Measurements from ENCODE around the gene TMC2.

TMC2 gene

GRCh38 chr20:2655331-2656116 lies 119.2 kb downstream of the TMC2 start:
- Histone ChIP-seq H3K4me1 (ENCODE audit: control insufficient read depth, insufficient read depth, low read length) (peaks cover 4% of the 10 kb centered on the region; the same call in 1 of the 2 replicates), H3K4me3 (ENCODE audit: low read depth, low read length) (no peak overlapping the region), H3K36me3 (ENCODE audit: control insufficient read depth, insufficient read depth, low read length) (peaks cover 74% of the 10 kb centered on the region), H3K27me3 (ENCODE audit: control insufficient read depth, insufficient read depth, low read length) (no peaks in the 10 kb centered on the region), H3K9me3 (ENCODE audit: control insufficient read depth, insufficient read depth, low read length) (no peaks in the 10 kb centered on the region), H3K27ac (ENCODE audit: low read depth, low read length) (peak overlapping the region; percentile 5), H3K9ac (ENCODE audit: low read depth, low read length) (no peak overlapping the region)

DNA sequence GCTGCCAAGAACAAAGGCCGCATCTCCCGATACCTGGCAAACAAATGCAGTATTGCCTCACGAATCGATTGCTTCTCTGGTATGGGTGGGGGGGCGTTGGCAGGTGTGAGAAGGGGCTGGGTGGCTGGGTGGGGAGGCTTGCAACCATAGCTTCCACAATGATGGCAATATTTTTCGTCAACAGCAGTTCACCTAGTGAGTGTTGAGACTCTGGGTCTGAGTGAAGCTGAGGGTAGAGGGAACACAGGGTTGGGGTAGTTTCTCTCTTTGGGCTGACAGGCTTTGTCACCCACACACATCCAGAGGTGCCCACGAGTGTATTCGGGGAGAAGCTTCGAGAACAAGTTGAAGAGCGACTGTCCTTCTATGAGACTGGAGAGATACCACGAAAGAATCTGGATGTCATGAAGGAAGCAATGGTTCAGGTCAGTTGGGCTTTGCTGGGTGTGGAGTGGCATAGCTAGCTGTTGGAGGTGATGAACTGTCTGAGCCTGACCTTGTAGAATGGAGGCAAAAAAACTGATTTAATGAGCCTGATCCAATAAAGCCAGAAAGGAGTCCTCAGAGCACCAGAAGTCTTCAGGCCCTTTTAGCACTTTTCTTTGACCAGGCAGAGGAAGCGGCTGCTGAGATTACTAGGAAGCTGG lies 120.2 kb downstream of the TMC2 start:
- Histone ChIP-seq H3K27ac (ENCODE audit: low read depth, low read length) (peak overlapping the region; percentile 5), H3K36me3 (ENCODE audit: control insufficient read depth, insufficient read depth, low read length) (peaks cover 83% of the 10 kb centered on the region), H3K4me3 (ENCODE audit: low read depth, low read length) (no peak overlapping the region)

DNA sequence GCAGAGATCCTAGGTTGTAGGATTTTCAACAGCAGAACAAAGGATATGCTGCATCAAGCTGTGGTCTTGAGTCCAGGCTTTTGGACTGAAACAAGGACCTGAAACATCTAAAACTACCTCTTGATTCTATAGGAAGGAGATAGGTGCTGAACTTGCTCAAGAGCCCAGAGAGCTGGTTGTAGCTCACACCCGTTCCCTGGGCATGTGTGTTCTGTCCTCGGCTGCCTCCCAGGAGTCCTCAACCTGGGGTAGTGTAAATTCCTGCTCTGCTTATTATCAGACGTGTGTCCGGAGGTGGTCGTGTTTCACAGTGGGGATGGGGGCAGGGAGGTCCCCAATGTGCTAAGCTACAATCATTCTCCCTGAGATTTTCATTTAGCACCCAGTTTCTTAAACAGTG lies 120.9 kb downstream of the TMC2 start:
- Histone ChIP-seq H3K27ac (ENCODE audit: low read depth, low read length) (no peak overlapping the region), H3K4me1 (ENCODE audit: control insufficient read depth, insufficient read depth, low read length) (no peaks in the 10 kb centered on the region), H3K9ac (ENCODE audit: low read depth, low read length) (no peak overlapping the region), H3K27me3 (ENCODE audit: control insufficient read depth, insufficient read depth, low read length) (no peaks in the 10 kb centered on the region), H3K9me3 (ENCODE audit: control insufficient read depth, insufficient read depth, low read length) (no peaks in the 10 kb centered on the region), H3K4me3 (ENCODE audit: low read depth, low read length) (no peak overlapping the region), H3K36me3 (ENCODE audit: control insufficient read depth, insufficient read depth, low read length) (peaks cover 90% of the 10 kb centered on the region)

More for the DNA sequence above, 120.2 kb downstream of the TMC2 start:
- Histone ChIP-seq H3K4me1 (ENCODE audit: control insufficient read depth, insufficient read depth, low read length) (no peaks in the 10 kb centered on the region), H3K27me3 (ENCODE audit: control insufficient read depth, insufficient read depth, low read length) (no peaks in the 10 kb centered on the region), H3K9me3 (ENCODE audit: control insufficient read depth, insufficient read depth, low read length) (no peaks in the 10 kb centered on the region), H3K9ac (ENCODE audit: low read depth, low read length) (no peak overlapping the region)

- Histone ChIP-seq H3K9me3 (ENCODE audit: control insufficient read depth, insufficient read depth, low read length) (no peaks in the 10 kb centered on the region), H3K4me3 (ENCODE audit: low read depth, low read length) (no peak overlapping the region), H3K27me3 (ENCODE audit: control insufficient read depth, insufficient read depth, low read length) (no peaks in the 10 kb centered on the region), H3K36me3 (ENCODE audit: control insufficient read depth, insufficient read depth, low read length) (peaks cover 91% of the 10 kb centered on the region), H3K27ac (ENCODE audit: low read depth, low read length) (no peak overlapping the region), H3K9ac (ENCODE audit: low read depth, low read length) (no peak overlapping the region), H3K4me1 (ENCODE audit: control insufficient read depth, insufficient read depth, low read length) (no peaks in the 10 kb centered on the region)
Measured at GRCh38 chr20:2657674-2658073, 121.3 kb downstream of the TMC2 start.

DNA sequence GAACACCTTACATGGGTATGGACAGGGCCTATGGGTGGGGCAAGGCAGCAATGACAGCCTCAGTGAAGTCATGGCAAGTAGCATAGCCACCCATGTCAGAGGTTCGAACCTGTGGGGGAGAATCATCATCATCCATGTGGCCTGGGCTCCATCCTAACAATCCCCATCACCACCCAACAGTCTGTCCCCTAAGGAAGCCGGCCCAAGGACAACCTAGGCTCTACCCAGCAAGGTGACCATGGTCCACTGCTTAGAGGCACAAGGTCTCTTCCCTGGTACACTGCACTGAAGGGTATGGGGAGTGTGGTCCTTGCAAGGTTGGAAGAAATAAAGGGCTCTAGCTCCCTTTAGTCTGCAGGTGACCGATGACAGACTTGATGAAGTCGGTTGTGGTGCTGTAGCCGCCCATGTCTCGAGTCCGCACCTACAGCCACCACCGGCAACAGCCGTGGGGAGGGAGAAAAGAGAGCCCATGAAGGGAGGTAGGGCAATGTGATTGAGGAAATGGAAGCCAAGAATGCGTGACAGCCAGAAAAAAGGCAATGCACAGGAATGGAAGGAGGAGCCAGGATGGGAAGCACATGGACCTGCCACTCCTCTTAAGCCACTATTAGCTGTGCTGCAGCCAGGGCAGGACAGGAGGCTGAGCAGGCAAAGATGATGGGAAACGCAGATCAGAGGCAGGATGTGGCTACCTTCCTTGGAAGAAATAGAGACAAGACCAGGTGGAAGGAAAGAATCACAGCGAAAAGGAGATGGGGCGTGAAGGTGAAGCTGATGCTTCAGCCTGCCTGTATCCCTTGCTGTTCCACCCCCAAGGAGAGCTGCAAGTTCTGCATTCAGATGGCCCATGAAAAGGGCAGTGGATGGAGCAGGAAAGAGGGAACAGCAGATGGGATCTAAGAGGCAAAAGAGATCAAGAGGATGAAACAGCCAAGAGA lies 122.3 kb downstream of the TMC2 start:
- no peak overlapping the region for H3K9ac ChIP-seq (ENCODE audit: low read depth, low read length)
- H3K4me1 ChIP-seq (ENCODE audit: control insufficient read depth, insufficient read depth, low read length): no peaks in the 10 kb centered on the region
- peak overlapping the region; percentile 21 for H3K27ac ChIP-seq (ENCODE audit: low read depth, low read length)
- no peak overlapping the region for H3K4me3 ChIP-seq (ENCODE audit: low read depth, low read length)
- H3K27me3 ChIP-seq (ENCODE audit: control insufficient read depth, insufficient read depth, low read length): no peaks in the 10 kb centered on the region
- H3K9me3 ChIP-seq (ENCODE audit: control insufficient read depth, insufficient read depth, low read length): no peaks in the 10 kb centered on the region
- H3K36me3 ChIP-seq (ENCODE audit: control insufficient read depth, insufficient read depth, low read length): peaks cover 88% of the 10 kb centered on the region

GRCh38 chr20:2659547-2659946 lies 123.2 kb downstream of the TMC2 start:
- no peaks in the 10 kb centered on the region for H3K4me1 ChIP-seq (ENCODE audit: control insufficient read depth, insufficient read depth, low read length)
- no peak overlapping the region for H3K4me3 ChIP-seq (ENCODE audit: low read depth, low read length)
- no peaks in the 10 kb centered on the region for H3K27me3 ChIP-seq (ENCODE audit: control insufficient read depth, insufficient read depth, low read length)
- H3K9me3 ChIP-seq (ENCODE audit: control insufficient read depth, insufficient read depth, low read length): no peaks in the 10 kb centered on the region
- peaks cover 79% of the 10 kb centered on the region for H3K36me3 ChIP-seq (ENCODE audit: control insufficient read depth, insufficient read depth, low read length)
- no peak overlapping the region for H3K27ac ChIP-seq (ENCODE audit: low read depth, low read length)
- no peak overlapping the region for H3K9ac ChIP-seq (ENCODE audit: low read depth, low read length)

- H3K4me3 ChIP-seq (ENCODE audit: low read depth, low read length): peak overlapping the region; percentile 86
Measured at GRCh38 chr20:2663364-2663886, 127.1 kb downstream of the TMC2 start.

DNA sequence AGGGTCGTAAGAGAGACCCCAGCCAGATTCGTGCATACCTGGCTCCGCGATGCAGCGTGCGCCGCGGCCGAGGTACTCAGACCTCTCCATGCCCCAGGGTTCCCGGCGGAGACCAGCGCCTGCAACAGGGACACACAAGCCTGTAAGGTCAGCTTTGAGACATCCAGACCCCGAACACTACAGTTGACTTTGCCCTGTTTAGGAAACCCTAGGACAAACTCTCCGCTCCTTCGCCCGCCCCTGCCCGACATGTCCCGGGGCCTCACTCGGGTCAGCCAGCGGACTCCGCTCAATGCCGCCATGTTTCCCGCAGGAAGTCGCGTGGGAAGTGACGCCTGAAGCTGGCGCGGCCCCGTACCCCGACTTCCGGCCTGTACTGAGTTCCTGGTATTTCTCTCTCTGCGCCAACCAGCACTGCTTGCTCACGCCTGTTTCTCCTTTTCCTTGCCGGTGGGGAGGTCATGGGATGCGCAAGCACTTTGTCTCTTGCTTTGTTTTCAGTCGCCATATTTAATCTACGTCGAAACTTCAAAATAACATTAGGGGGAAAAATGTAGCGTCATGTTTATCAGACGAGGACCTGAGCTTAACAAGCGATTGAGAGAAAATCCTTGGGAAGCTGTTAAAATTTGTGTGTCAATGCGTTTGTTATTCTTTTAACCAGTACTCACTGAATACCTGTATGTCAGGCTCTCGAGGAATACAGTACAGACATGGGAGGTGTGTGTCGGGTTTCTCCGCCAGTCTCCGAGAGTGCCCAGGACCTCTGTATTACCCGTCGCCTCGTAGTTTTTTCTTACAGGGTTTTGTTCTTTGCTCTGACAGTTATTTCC lies 127.7 kb downstream of the TMC2 start, which contains the start of gene IDH3B:
IDH3B (minus strand) TSS at position 330 of the 833 bp plus-strand sequence; CDS start at position 302, 28 bp downstream.
- 0 out of 2 replicates have a peak, but pooled peaks cover 8% of the 10 kb centered on the region for H3K27me3 ChIP-seq (ENCODE audit: control insufficient read depth, insufficient read depth, low read length)
- no peaks in the 10 kb centered on the region for H3K9me3 ChIP-seq (ENCODE audit: control insufficient read depth, insufficient read depth, low read length)
- peaks cover 34% of the 10 kb centered on the region for H3K36me3 ChIP-seq (ENCODE audit: control insufficient read depth, insufficient read depth, low read length)
- H3K4me1 ChIP-seq (ENCODE audit: control insufficient read depth, insufficient read depth, low read length): no peaks in the 10 kb centered on the region
- peak within 1 kb of the TSS; percentile 84 for H3K9ac ChIP-seq (ENCODE audit: low read depth, low read length)
- H3K27ac ChIP-seq (ENCODE audit: low read depth, low read length): peak within 1 kb of the TSS; percentile 99
- peak within 1 kb of the TSS; percentile 86 for H3K4me3 ChIP-seq (ENCODE audit: low read depth, low read length)

More at GRCh38 chr20:2663364-2663886, 127.1 kb downstream of the TMC2 start:
- Histone ChIP-seq H3K27me3 (ENCODE audit: control insufficient read depth, insufficient read depth, low read length) (0 out of 2 replicates have a peak, but pooled peaks cover 2% of the 10 kb centered on the region), H3K27ac (ENCODE audit: low read depth, low read length) (peak overlapping the region; percentile 99), H3K4me1 (ENCODE audit: control insufficient read depth, insufficient read depth, low read length) (no peaks in the 10 kb centered on the region), H3K36me3 (ENCODE audit: control insufficient read depth, insufficient read depth, low read length) (peaks cover 41% of the 10 kb centered on the region), H3K9ac (ENCODE audit: low read depth, low read length) (peak overlapping the region; percentile 76), H3K9me3 (ENCODE audit: control insufficient read depth, insufficient read depth, low read length) (no peaks in the 10 kb centered on the region)

DNA sequence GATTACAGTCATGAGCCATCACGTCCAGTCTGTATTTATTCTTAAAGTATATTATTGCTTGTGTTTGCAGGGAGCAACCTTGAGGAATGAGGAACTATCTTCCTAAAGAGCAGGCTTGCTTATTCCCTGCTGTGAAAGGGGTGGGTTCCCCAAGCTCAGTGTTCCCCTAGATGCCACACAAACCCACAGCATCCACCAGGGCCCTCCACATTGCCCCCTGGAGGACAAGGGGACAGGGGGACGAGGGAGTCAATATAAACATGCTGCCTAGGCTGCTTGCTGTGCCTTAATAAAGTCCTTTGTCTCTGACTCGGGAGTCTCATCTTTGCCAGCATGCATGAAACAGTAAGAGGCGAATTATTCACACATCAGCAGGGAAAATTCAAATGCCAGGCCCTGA lies 135.6 kb downstream of the TMC2 start:
- no peak overlapping the region for H3K9ac ChIP-seq (ENCODE audit: low read depth, low read length)
- H3K36me3 ChIP-seq (ENCODE audit: control insufficient read depth, insufficient read depth, low read length): no peaks in the 10 kb centered on the region
- no peaks in the 10 kb centered on the region for H3K4me1 ChIP-seq (ENCODE audit: control insufficient read depth, insufficient read depth, low read length)
- H3K9me3 ChIP-seq (ENCODE audit: control insufficient read depth, insufficient read depth, low read length): no peaks in the 10 kb centered on the region
- H3K4me3 ChIP-seq (ENCODE audit: low read depth, low read length): no peak overlapping the region
- H3K27ac ChIP-seq (ENCODE audit: low read depth, low read length): no peak overlapping the region
- H3K27me3 ChIP-seq (ENCODE audit: control insufficient read depth, insufficient read depth, low read length): 0 out of 2 replicates have a peak, but pooled peaks cover 8% of the 10 kb centered on the region

- no peaks in the 10 kb centered on the region for H3K4me1 ChIP-seq (ENCODE audit: control insufficient read depth, insufficient read depth, low read length)
- H3K4me3 ChIP-seq (ENCODE audit: low read depth, low read length): no peak overlapping the region
- no peak overlapping the region for H3K27ac ChIP-seq (ENCODE audit: low read depth, low read length)
- 0 out of 2 replicates have a peak, but pooled peaks cover 8% of the 10 kb centered on the region for H3K27me3 ChIP-seq (ENCODE audit: control insufficient read depth, insufficient read depth, low read length)
- no peak overlapping the region for H3K9ac ChIP-seq (ENCODE audit: low read depth, low read length)
- no peaks in the 10 kb centered on the region for H3K36me3 ChIP-seq (ENCODE audit: control insufficient read depth, insufficient read depth, low read length)
- no peaks in the 10 kb centered on the region for H3K9me3 ChIP-seq (ENCODE audit: control insufficient read depth, insufficient read depth, low read length)
Measured at GRCh38 chr20:2672446-2672845, 136.1 kb downstream of the TMC2 start.
